22Rv1 (cell line): ENCODE results near the gene ADK.
"Not testable (repeated sequence)": the region's sequence is repeated elsewhere in the genome, so short reads cannot be mapped to it uniquely, and the experiment has no call there.

Experiments
- H3K27ac ChIP-seq: fragments of 450-650 bp; 2 replicates; pipeline ENCODE4 v1.5.1; 2017
- ZFX ChIP-seq: fragments of 450-650 bp; IDR thresholded peaks from 2 replicates; pipeline ENCODE4 v1.6.1; 2017; ENCODE audit warnings: antibody characterized with exemption, borderline replicate concordance
- TF ChIP-seq, protein P1 (sequence below): fragments of 450-650 bp; IDR thresholded peaks from 2 replicates; pipeline ENCODE4 v1.5.1; 2017; ENCODE audit warnings: mild to moderate bottlenecking

ADK gene

DNA sequence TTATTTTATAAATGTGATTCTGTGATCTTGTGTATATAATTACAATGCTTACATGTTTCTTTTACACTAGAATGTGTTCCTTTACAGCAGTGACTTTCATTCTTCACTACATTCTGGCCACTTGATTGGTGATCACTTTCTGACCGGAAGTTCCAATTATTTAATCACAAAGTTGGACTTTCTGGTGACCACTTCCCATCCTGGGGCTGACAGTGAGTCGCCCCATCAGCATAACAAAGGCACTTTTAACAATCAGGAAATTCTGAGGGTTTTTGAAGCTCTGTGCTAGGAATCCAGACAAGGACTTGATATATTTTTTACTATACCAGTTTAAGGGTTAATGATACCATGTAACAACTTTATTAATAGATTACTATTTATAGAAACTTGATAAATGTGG is 393.1 kb downstream of the ADK start:
- TF ChIP-seq, protein P1, sequence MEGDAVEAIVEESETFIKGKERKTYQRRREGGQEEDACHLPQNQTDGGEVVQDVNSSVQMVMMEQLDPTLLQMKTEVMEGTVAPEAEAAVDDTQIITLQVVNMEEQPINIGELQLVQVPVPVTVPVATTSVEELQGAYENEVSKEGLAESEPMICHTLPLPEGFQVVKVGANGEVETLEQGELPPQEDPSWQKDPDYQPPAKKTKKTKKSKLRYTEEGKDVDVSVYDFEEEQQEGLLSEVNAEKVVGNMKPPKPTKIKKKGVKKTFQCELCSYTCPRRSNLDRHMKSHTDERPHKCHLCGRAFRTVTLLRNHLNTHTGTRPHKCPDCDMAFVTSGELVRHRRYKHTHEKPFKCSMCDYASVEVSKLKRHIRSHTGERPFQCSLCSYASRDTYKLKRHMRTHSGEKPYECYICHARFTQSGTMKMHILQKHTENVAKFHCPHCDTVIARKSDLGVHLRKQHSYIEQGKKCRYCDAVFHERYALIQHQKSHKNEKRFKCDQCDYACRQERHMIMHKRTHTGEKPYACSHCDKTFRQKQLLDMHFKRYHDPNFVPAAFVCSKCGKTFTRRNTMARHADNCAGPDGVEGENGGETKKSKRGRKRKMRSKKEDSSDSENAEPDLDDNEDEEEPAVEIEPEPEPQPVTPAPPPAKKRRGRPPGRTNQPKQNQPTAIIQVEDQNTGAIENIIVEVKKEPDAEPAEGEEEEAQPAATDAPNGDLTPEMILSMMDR = no peak
- TF ChIP-seq ZFX = no peak
- H3K27ac ChIP-seq = no peak overlapping the region

DNA sequence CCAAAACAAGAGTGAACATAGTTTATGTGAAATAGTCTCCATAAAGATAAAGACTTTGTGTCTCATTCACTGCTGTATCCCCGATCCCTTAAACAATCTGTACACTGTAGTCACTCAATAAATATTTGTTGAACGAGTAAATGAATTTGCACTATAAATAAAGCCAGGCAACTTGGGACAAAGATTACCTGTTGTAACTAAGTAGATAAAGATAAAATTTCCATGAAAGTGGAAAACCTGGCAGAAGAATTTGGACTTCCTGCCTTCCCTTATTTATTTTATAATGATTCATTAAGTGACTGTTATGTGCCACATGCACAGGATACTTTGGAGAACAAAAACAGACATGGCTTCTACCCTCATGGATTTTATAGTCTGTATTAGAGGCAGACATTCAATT is 397.7 kb downstream of the ADK start:
- TF ChIP-seq, protein P1 = no peak
- no peak for TF ChIP-seq ZFX
- no peak overlapping the region for H3K27ac ChIP-seq

DNA sequence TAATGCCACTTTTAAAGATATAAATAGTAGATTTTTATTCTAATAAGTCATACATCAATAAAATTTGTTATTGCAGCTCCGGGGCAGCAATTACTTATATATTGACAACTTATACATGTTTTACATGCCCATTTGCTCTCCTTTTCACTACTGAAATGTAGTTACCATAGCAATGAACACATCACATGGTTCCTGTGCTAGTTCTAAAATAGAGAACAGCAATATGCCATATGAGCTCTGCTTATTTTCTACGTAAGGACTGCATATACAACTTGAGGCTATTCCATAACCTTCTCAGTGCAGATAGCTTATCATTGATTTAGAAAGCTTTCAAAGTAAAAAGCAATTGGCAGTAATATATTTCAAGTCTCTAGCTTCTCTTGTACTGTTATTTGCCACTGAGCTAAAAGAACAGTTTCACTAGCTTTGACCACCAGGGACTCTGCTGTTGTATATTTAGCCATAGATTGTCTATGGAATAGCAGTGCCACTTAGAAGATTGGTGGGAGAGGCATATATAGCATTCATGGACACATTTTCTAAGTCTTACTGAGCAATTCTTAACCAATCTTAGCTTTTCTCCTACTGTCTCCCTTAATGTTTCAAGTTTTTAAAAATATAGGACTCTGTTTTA is 405.2 kb downstream of the ADK start:
- TF ChIP-seq ZFX = no peak
- TF ChIP-seq, protein P1 = no peak
- H3K27ac ChIP-seq = no peak overlapping the region

DNA sequence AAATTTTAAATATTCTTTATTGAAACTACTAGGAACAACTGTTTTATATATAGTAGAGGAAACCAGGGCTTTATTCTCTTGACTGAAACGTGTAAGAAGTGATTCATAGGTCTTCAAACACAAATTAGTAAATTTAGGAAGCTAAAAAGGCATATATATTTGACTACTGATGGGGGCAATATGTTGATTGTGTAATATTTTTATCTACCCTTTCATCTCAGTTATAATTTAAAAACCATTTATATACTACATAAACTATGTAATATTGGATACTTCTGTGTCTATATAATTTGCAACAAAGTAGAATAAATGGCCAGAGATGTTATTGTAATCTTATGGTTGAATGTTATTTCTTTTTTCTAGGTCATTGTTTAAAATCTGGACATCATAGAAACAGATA is 406.1 kb downstream of the ADK start:
- no peak overlapping the region for H3K27ac ChIP-seq
- TF ChIP-seq, protein P1 = no peak
- TF ChIP-seq ZFX = no peak

DNA sequence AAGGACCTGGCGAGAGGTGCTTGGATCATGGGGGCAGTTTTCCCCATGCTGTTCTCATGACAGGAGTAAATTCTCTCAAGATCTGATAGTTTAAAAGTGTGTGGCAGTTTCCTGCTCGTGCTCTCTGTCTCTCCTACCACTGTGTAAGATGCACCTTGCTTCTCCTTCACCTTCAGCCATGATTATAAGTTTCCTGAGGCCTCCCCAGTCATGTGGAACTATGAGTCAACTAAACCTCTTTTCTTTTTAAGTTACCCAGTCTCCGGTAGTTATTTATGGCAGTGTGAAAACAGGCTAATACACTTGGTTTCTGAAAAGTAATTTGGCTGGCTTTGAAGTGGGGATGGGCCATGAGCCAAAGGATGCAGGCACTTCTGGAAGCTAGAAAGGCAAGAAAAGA is 407.4 kb downstream of the ADK start:
- no peak for TF ChIP-seq ZFX
- TF ChIP-seq, protein P1 = no peak
- no peak overlapping the region for H3K27ac ChIP-seq

DNA sequence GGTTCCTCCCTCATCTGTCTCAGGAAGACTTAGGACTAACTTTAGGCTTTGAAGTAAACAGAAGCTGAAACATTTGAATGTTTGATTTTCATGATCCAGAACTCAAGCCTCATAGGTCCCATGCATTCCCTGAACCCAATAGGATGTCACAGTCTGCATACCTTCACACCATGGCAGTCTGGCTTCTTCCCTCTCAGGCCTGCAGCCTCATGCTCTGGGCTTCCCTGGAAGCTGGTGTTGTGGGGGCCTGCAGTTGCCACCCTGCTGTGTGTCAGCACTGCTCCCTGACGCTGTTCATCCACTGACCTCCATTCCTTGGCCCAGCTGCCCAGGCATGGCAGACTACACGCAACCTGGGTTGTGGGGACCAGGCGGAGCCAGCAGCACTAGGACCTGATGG is 407.9 kb downstream of the ADK start:
- no peak overlapping the region for H3K27ac ChIP-seq
- no peak for TF ChIP-seq ZFX
- TF ChIP-seq, protein P1 = no peak

DNA sequence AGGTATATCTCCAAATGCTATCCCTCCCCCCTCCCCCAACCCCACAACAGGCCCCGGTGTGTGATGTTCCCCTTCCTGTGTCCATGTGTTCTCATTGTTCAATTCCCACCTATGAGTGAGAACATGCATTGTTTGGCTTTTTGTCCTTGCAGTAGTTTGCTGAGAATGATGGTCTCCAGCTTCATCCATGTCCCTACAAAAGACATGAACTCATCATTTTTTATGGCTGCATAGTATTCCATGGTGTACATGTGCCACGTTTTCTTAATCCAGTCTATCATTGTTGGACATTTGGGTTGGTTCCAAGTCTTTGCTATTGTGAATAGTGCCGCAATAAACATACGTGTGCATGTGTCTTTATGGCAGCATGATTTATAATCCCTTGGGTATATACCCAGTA is 417.9 kb downstream of the ADK start:
- not testable (repeated sequence) for H3K27ac ChIP-seq

DNA sequence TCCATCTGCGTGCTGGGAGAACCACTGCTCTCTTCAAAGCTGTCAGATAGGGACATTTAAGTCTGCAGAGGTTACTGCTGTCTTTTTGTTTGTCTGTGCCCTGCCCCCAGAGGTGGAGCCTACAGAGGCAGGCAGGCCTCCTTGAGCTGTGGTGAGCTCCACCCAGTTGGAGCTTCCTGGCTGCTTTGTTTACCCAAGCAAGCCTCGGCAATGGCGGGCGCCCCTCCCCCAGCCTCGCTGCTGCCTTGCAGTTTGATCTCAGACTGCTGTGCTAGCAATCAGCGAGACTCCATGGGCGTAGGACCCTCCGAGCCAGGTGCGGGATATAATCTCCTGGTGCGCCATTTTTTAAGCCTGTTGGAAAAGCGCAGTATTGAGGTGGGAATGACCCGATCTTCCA is 422.5 kb downstream of the ADK start:
- H3K27ac ChIP-seq = not testable (repeated sequence)
